HCT116 (cell line): ENCODE data around the gene GABBR2. TPM values are rescaled to one million over a fixed set of nuclear protein-coding genes. Genes with fewer than 3 reads are reported as not detected.

Experiments
- ATAC-seq: fragments of 200-7000 bp; cut with Tn5 transposase; 2 replicates; pipeline ENCODE4 v1.9.1; 2020; ENCODE audit warnings: mild to moderate bottlenecking, moderate library complexity
- BruUV-seq: library from RNA; stranded (reverse); fragments of 400-500 nt; replicated peaks from 2 replicates; lab custom pipeline; 2021; lab: Mats Ljungman, UMichigan
- CTCF ChIA-PET: fragments of 300-600 bp; sonication (Branson Sonifier 250); formaldehyde crosslinking; loops from one replicate; lab custom pipeline; 2021; ENCODE audit warnings: antibody characterized with exemption; lab: Charles Lee
- POLR2A ChIA-PET: fragments of 300-600, 350-600 bp; sonication (Branson Sonifier 250); formaldehyde crosslinking; loops from one replicate; lab custom pipeline; 2021; ENCODE audit warnings: antibody characterized with exemption; lab: Charles Lee
- RAD21 ChIA-PET, 2 experiments: fragments of 300-600 bp; sonication (Branson Sonifier 250); formaldehyde crosslinking; loops; one replicate each; lab custom pipeline; 2023; ENCODE audit warnings: low total read pairs in 2 of 2; ENCODE audit not compliant: uncharacterized antibody in 2 of 2, unreplicated experiment in 2 of 2, low non-redundant PET in 1 of 2; lab: Charles Lee
- DNase-seq: peaks from one replicate; pipeline ENCODE4 v3.0.0-alpha.2; 2010; ENCODE audit warnings: low read depth, low spot score
- H2AFZ ChIP-seq: fragments of 200-600 bp; shearing (Covaris generic), sonication (generic); 2 replicates; pipeline ENCODE4 v1.6.1; 2017; ENCODE audit warnings: low read depth, mixed run types, mixed read lengths, antibody characterized with exemption, low read length; ENCODE audit not compliant: poor library complexity, severe bottlenecking
- H3K27ac ChIP-seq: 2 replicates; pipeline ENCODE4 v1.5.1; 2012; ENCODE audit warnings: low read depth, low read length
- H3K27me3 ChIP-seq: fragments of 200-600 bp; sonication (generic); 2 replicates; pipeline ENCODE4 v1.6.1; 2016; ENCODE audit warnings: mixed run types, low read length, mixed read lengths; ENCODE audit not compliant: insufficient read depth
- H3K36me3 ChIP-seq, 2 experiments: fragments of 200-500 bp in 1 of 2; fragments of 200-600 bp in 1 of 2; sonication (Bioruptor generic) in 1 of 2; sonication (generic) in 1 of 2; 2 replicates each; pipeline versions ENCODE4 v1.5.1 to v1.6.1; 2014 to 2016; ENCODE audit warnings: low read length in 2 of 2, inconsistent platforms in 1 of 2, mixed read lengths in 1 of 2, mixed run types in 1 of 2; ENCODE audit not compliant: insufficient read depth in 2 of 2, control insufficient read depth in 1 of 2
- H3K4me1 ChIP-seq, 2 experiments: fragments of 200-600 bp in 1 of 2; sonication (generic) in 1 of 2; 2 replicates each; pipeline versions ENCODE4 v1.5.1 to v1.6.1; 2012 to 2017; ENCODE audit warnings: low read length in 2 of 2, inconsistent platforms in 1 of 2, mild to moderate bottlenecking in 1 of 2, mixed read lengths in 1 of 2, mixed run types in 1 of 2, moderate library complexity in 1 of 2; ENCODE audit not compliant: insufficient read depth in 2 of 2, control insufficient read depth in 1 of 2
- H3K4me2 ChIP-seq: fragments of 200-600 bp; sonication (generic); 2 replicates; pipeline ENCODE4 v1.6.1; 2017; ENCODE audit warnings: mixed run types, low read length, mixed read lengths
- H3K4me3 ChIP-seq, 2 experiments: fragments of 200-600 bp in 1 of 2; sonication (generic) in 1 of 2; replicated peaks in 1 of 2; 2 replicates each; pipeline ENCODE4 v1.5.1; 2011 to 2016; ENCODE audit warnings: low read length in 2 of 2, control low read depth in 1 of 2, low read depth in 1 of 2, mild to moderate bottlenecking in 1 of 2, mixed read lengths in 1 of 2, mixed run types in 1 of 2
- H3K79me2 ChIP-seq: fragments of 200-600 bp; sonication (generic); 2 replicates; pipeline ENCODE4 v1.6.1; 2017; ENCODE audit warnings: mild to moderate bottlenecking, mixed run types, low read length, moderate library complexity, mixed read lengths; ENCODE audit not compliant: insufficient read depth
- H3K9ac ChIP-seq: fragments of 200-600 bp; sonication (generic); 2 replicates; pipeline ENCODE4 v1.6.1; 2016; ENCODE audit warnings: low read length, mixed read lengths
- H3K9me2 ChIP-seq: fragments of 200-600 bp; sonication (generic), shearing (Covaris generic); 2 replicates; pipeline ENCODE4 v1.6.1; 2017; ENCODE audit warnings: mixed run types, mild to moderate bottlenecking, moderate library complexity; ENCODE audit not compliant: insufficient read depth
- H3K9me3 ChIP-seq, 2 experiments: fragments of 200-500 bp in 1 of 2; fragments of 200-600 bp in 1 of 2; sonication (Bioruptor generic) in 1 of 2; sonication (generic) in 1 of 2; 2 replicates each; pipeline ENCODE4 v1.6.1; 2014 to 2017; ENCODE audit warnings: low read length in 2 of 2, mixed read lengths in 2 of 2, inconsistent platforms in 1 of 2, low read depth in 1 of 2, mild to moderate bottlenecking in 1 of 2, mixed run types in 1 of 2, moderate library complexity in 1 of 2; ENCODE audit not compliant: control insufficient read depth in 1 of 2, insufficient read depth in 1 of 2
- H4K20me1 ChIP-seq: fragments of 200-600 bp; sonication (generic), shearing (Covaris generic); 2 replicates; pipeline ENCODE4 v1.6.1; 2017; ENCODE audit warnings: mixed run types, mild to moderate bottlenecking, moderate library complexity; ENCODE audit not compliant: insufficient read depth
- CEBPB ChIP-seq: IDR thresholded peaks from 2 replicates; pipeline ENCODE4 v1.6.1; 2012; ENCODE audit warnings: low read depth
- EZH2 ChIP-seq: fragments of 200-600 bp; sonication (generic); IDR thresholded peaks from 2 replicates; pipeline ENCODE4 v1.6.1; 2017; ENCODE audit warnings: antibody characterized with exemption, mixed run types
- EZH2phosphoT487 ChIP-seq: fragments of 200-600 bp; IDR thresholded peaks from 2 replicates; pipeline ENCODE4 v1.6.1; 2018; ENCODE audit warnings: antibody characterized with exemption, borderline replicate concordance
- JUND ChIP-seq: IDR thresholded peaks from 2 replicates; pipeline ENCODE4 v1.6.1; 2012
- SRF ChIP-seq: IDR thresholded peaks from 2 replicates; pipeline ENCODE4 v1.6.1; 2012; ENCODE audit warnings: low read depth
- TCF7L2 ChIP-seq: IDR thresholded peaks from 2 replicates; pipeline ENCODE4 v1.7.0; 2011; ENCODE audit warnings: borderline replicate concordance, inconsistent platforms; ENCODE audit not compliant: insufficient read depth, insufficient read length; ENCODE audit errors: extremely low read depth
- ZFX ChIP-seq: fragments of 450-650 bp; IDR thresholded peaks from 2 replicates; pipeline ENCODE4 v1.6.1; 2017
- ZNF274 ChIP-seq: fragments of 200-500 bp; sonication (Bioruptor generic); IDR thresholded peaks from 2 replicates; pipeline ENCODE4 v1.6.1; 2014; ENCODE audit warnings: mild to moderate bottlenecking, low read depth, low read length, inconsistent platforms
- intact Hi-C: fragments of 100-400 bp; cut with micrococcal nuclease; formaldehyde crosslinking; loops from 2 replicates; pipeline ENCODE4 v1.10.0; 2022
- total RNA-seq: library from RNA; stranded (reverse); gene quantifications from one replicate; pipeline ENCODE4 v1.2.1, GENCODE V29; 2021; ENCODE audit not compliant: unreplicated experiment
- TF ChIP-seq, protein P1 (sequence below), 3 experiments: fragments of 200-600 bp in 1 of 3; sonication (generic) in 1 of 3; IDR thresholded peaks in 2 of 3; conservative IDR thresholded peaks in 1 of 3; 2 replicates each; pipeline ENCODE4 v1.5.1; 2012 to 2017; ENCODE audit warnings: low read depth in 2 of 3, low read length in 2 of 3, antibody characterized with exemption in 1 of 3, borderline replicate concordance in 1 of 3, control low read depth in 1 of 3, mild to moderate bottlenecking in 1 of 3, mixed read lengths in 1 of 3, mixed run types in 1 of 3, moderate library complexity in 1 of 3; ENCODE audit not compliant: insufficient read depth in 1 of 3
- TF ChIP-seq, protein P2 (sequence below): IDR thresholded peaks from 2 replicates; pipeline ENCODE4 v1.6.1; 2012; ENCODE audit warnings: low read depth
- TF ChIP-seq, protein P3 (sequence below): IDR thresholded peaks from 2 replicates; pipeline ENCODE4 v1.6.1; 2011; ENCODE audit warnings: mild to moderate bottlenecking, low read length, moderate library complexity; ENCODE audit not compliant: insufficient replicate concordance; ENCODE audit errors: extremely low read depth

GABBR2 gene
- total RNA-seq, 1 experiment from 2014 or later, result 0.15 TPM

DNA sequence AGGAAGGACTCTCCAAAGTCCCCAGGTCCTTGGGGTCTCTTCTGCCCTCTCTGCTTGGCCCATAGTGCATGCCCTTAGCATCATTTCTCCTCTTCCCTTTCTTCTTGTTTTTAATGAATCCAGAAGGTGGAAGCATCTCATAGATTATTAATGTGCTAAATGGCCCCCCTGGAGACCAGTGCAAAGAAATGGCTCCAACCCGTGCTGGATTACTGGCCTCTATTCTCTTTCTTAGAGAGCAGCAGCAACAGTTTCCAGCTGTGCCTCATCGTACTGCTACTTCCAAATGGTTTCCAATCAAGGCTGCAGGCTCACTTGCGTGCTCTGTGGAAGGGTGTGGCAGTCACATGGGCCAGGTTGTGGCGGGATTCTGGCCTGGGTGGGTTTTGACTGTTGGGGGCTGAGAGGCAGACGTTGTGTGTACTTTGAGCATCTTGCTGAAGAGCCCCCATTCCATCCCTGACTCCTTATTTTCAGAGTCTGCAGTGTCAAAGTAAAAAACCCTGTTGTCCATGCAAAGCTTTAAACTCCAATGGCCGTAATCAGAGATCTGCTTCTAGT, 139.7 kb downstream of the GABBR2 start:
- H3K4me2 ChIP-seq, result no peak overlapping the region
- no peaks in the 10 kb centered on the region for H3K79me2 ChIP-seq
- no peak overlapping the region for H2AFZ ChIP-seq
- H3K27me3 ChIP-seq, result no peaks in the 10 kb centered on the region
- POLR2A ChIA-PET, result no interaction called here
- TF ChIP-seq, protein P1, sequence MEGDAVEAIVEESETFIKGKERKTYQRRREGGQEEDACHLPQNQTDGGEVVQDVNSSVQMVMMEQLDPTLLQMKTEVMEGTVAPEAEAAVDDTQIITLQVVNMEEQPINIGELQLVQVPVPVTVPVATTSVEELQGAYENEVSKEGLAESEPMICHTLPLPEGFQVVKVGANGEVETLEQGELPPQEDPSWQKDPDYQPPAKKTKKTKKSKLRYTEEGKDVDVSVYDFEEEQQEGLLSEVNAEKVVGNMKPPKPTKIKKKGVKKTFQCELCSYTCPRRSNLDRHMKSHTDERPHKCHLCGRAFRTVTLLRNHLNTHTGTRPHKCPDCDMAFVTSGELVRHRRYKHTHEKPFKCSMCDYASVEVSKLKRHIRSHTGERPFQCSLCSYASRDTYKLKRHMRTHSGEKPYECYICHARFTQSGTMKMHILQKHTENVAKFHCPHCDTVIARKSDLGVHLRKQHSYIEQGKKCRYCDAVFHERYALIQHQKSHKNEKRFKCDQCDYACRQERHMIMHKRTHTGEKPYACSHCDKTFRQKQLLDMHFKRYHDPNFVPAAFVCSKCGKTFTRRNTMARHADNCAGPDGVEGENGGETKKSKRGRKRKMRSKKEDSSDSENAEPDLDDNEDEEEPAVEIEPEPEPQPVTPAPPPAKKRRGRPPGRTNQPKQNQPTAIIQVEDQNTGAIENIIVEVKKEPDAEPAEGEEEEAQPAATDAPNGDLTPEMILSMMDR (IDR thresholded peaks at IDR 0.05 in 2 of 3, conservative IDR thresholded peaks at IDR 0.05 in 1 of 3; ENCODE audit: borderline replicate concordance in 1 of 3, insufficient read depth in 1 of 3, low read depth in 2 of 3, low read length in 2 of 3), result no peak
- RAD21 ChIA-PET, result no interaction called here
- no peaks in the 10 kb centered on the region for H3K9me3 ChIP-seq
- no peaks in the 10 kb centered on the region for H4K20me1 ChIP-seq
- H3K4me1 ChIP-seq, result no peaks in the 10 kb centered on the region
- H3K4me3 ChIP-seq, result no peak overlapping the region
- H3K9ac ChIP-seq, result no peak overlapping the region
- H3K36me3 ChIP-seq, result no peaks in the 10 kb centered on the region
- H3K9me2 ChIP-seq, result no peaks in the 10 kb centered on the region
- no peak overlapping the region for H3K27ac ChIP-seq
- intact Hi-C loops, result no loop called here
- DNase-seq, result no peak
- BruUV-seq, result no TSS peak
- CTCF ChIA-PET, result no interaction called here
- no peak for ATAC-seq

DNA sequence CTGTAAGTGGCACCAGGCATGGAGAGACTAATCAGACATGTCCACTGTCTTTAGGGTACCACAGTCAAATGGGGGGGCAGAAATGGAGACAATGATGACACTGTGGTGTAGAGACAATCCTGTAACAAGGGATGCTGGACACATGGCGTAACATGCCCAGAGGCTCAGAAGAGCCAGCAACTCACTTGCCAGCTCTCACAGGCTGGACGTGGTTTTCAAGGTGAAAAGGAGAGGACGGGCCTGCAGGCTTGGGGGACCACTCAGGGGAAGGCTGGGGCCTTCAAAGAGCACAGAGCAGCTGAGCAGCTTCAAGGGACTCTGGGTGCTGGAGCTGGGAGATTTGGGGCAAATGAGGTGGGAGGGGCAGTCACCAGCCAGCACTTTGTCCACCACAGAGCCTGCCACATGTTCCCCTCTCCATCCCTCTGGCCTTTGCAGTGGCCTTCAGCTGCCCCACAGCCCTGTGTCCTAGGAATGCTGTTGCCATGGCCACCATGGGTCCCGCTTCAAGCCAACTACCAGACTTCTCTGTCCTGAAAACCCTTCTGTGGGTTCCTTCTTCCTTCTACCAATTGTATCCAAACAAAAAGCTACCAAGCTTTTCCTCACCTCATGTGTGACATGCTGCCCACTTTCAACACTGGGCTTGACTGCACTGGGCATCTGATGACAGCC, 140.4 kb downstream of the GABBR2 start:
- H3K79me2 ChIP-seq, result no peaks in the 10 kb centered on the region
- ChIA-PET CTCF (no interaction called here), RAD21 (no interaction called here), POLR2A (no interaction called here)
- ATAC-seq (no peak), DNase-seq (no peak)
- intact Hi-C loops, result no loop called here
- H3K9me2 ChIP-seq, result no peaks in the 10 kb centered on the region
- no peaks in the 10 kb centered on the region for H3K9me3 ChIP-seq
- H3K9ac ChIP-seq, result no peak overlapping the region
- H3K4me2 ChIP-seq, result no peak overlapping the region
- H2AFZ ChIP-seq, result no peak overlapping the region
- no peaks in the 10 kb centered on the region for H4K20me1 ChIP-seq
- no TSS peak for BruUV-seq
- no peak overlapping the region for H3K4me3 ChIP-seq
- H3K36me3 ChIP-seq, result no peaks in the 10 kb centered on the region
- no peak overlapping the region for H3K27ac ChIP-seq
- H3K27me3 ChIP-seq, result no peaks in the 10 kb centered on the region
- H3K4me1 ChIP-seq, result no peaks in the 10 kb centered on the region
- TF ChIP-seq TCF7L2, result no peak
- TF ChIP-seq ZFX, result no peak
- TF ChIP-seq, protein P2, sequence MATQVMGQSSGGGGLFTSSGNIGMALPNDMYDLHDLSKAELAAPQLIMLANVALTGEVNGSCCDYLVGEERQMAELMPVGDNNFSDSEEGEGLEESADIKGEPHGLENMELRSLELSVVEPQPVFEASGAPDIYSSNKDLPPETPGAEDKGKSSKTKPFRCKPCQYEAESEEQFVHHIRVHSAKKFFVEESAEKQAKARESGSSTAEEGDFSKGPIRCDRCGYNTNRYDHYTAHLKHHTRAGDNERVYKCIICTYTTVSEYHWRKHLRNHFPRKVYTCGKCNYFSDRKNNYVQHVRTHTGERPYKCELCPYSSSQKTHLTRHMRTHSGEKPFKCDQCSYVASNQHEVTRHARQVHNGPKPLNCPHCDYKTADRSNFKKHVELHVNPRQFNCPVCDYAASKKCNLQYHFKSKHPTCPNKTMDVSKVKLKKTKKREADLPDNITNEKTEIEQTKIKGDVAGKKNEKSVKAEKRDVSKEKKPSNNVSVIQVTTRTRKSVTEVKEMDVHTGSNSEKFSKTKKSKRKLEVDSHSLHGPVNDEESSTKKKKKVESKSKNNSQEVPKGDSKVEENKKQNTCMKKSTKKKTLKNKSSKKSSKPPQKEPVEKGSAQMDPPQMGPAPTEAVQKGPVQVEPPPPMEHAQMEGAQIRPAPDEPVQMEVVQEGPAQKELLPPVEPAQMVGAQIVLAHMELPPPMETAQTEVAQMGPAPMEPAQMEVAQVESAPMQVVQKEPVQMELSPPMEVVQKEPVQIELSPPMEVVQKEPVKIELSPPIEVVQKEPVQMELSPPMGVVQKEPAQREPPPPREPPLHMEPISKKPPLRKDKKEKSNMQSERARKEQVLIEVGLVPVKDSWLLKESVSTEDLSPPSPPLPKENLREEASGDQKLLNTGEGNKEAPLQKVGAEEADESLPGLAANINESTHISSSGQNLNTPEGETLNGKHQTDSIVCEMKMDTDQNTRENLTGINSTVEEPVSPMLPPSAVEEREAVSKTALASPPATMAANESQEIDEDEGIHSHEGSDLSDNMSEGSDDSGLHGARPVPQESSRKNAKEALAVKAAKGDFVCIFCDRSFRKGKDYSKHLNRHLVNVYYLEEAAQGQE, result no peak
- TF ChIP-seq JUND, result no peak
- TF ChIP-seq CEBPB, result no peak
- TF ChIP-seq, protein P3, sequence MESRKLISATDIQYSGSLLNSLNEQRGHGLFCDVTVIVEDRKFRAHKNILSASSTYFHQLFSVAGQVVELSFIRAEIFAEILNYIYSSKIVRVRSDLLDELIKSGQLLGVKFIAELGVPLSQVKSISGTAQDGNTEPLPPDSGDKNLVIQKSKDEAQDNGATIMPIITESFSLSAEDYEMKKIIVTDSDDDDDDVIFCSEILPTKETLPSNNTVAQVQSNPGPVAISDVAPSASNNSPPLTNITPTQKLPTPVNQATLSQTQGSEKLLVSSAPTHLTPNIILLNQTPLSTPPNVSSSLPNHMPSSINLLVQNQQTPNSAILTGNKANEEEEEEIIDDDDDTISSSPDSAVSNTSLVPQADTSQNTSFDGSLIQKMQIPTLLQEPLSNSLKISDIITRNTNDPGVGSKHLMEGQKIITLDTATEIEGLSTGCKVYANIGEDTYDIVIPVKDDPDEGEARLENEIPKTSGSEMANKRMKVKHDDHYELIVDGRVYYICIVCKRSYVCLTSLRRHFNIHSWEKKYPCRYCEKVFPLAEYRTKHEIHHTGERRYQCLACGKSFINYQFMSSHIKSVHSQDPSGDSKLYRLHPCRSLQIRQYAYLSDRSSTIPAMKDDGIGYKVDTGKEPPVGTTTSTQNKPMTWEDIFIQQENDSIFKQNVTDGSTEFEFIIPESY, result no peak
- TF ChIP-seq SRF, result no peak
- TF ChIP-seq EZH2, result no peak
- TF ChIP-seq ZNF274, result no peak
- TF ChIP-seq EZH2phosphoT487, result no peak
